Esophagus squamous epithelium (tissue), 5 donors: ENCODE results near the gene HDGFL2. TPM values are rescaled to one million over a fixed set of nuclear protein-coding genes. Genes with fewer than 3 reads are reported as not detected.

Source experiments
- DNase-seq: peaks from one replicate; lab custom pipeline; 2025; lab: John Stamatoyannopoulos, UW
- H3K27ac ChIP-seq, 4 donors: fragments of 200-600 bp; sonication (generic); one replicate each; pipeline ENCODE4 v1.5.1; 2016 to 2019; ENCODE audit warnings: mild to moderate bottlenecking in 1 of 4
- H3K27me3 ChIP-seq, 4 donors: fragments of 200-600 bp; sonication (generic); 1 replicate in 3 of 4; 2 replicates in 1 of 4; pipeline versions ENCODE4 v1.5.1 to v1.6.0; 2017 to 2021; ENCODE audit warnings: antibody characterized with exemption in 1 of 4
- H3K36me3 ChIP-seq, 3 donors: fragments of 200-600 bp; sonication (generic); one replicate each; pipeline ENCODE4 v1.5.1; 2016 to 2019
- H3K4me1 ChIP-seq, 3 donors: fragments of 200-600 bp; sonication (generic); one replicate each; pipeline ENCODE4 v1.5.1; 2017 to 2019
- H3K4me3 ChIP-seq, 4 donors: fragments of 200-600 bp; sonication (generic); 1 replicate in 3 of 4; 2 replicates in 1 of 4; pipeline ENCODE4 v1.5.1; 2016 to 2019; ENCODE audit warnings: mild to moderate bottlenecking in 2 of 4, moderate library complexity in 1 of 4
- H3K9me3 ChIP-seq, 3 donors: fragments of 200-600 bp; sonication (generic); one replicate each; pipeline ENCODE4 v1.5.1; 2016 to 2019
- POLR2A ChIP-seq, 4 donors: fragments of 450-650 bp; IDR thresholded peaks; one replicate each; pipeline ENCODE4 v1.6.1; 2017; ENCODE audit warnings: antibody characterized with exemption in 4 of 4, mild to moderate bottlenecking in 4 of 4, moderate library complexity in 3 of 4
- WGBS, 2 donors: methylation state at CpG; one replicate each; pipeline ENCODE4 v1.1.5; 2018; 5-methylcytosine and 5-hydroxymethylcytosine counted together
- intact Hi-C: fragments of 100-400 bp; cut with DNase I; formaldehyde crosslinking; loops from one replicate; pipeline ENCODE4 v1.15.0; 2022
- total RNA-seq, 4 donors: library from RNA; depleted of rRNA; stranded (reverse); fragments of >200 nt; gene quantifications; one replicate each; pipeline ENCODE4 v1.1.0, GENCODE V29; 2016
- TF ChIP-seq, protein P1 (sequence below), 6 experiments: fragments of 450-650 bp in 4 of 6; fragments of 200-600 bp in 2 of 6; sonication (generic) in 2 of 6; IDR thresholded peaks; one replicate each; pipeline ENCODE4 v1.5.1; 2016 to 2019; ENCODE audit warnings: antibody characterized with exemption in 6 of 6, mild to moderate bottlenecking in 4 of 6, moderate library complexity in 4 of 6
- donor health status: DM: yes; HTN: yes; CAD: no.

Gene HDGFL2
- total RNA-seq, 4 donors from 2014 or later, result 18.4 to 28.8 (median 20.5) TPM

DNA sequence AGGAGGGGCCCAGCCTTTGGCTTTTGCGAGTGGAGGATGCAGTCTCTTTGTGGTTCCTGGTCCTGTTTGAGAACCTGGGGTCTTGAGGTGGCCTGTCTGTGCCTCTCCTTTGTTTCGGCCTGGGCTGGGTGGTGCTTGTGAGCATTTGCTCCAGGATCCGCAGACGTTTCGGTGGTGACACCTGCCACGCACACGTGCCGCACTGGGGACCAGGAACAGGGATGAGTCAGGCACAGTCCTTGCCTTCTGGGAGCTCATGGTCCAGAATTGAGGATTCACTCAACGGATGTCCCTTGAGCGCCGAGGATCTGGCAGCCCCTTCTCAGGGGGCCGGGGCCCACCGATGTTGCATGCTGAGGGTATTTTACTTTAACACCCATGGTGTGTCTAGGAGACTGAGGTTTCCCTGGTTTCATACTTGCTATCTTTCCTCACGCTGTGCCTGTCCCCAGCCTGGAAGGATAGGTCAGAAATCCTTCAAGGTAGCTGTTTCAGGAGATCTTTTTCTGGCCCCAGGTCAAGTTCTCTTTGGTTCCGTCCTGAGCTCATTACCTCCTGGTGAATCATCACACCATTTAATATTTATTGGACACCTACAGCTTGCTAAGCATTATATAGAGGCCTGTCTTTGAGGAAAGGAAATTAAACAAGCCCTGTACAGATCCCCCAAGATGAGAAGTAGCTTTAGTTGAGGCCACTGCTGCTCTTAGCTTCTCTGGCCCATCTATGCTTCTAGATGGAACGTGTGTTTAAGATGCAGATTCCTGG lies 5.1 kb downstream of the HDGFL2 start:
- Histone ChIP-seq H3K9me3 (no peaks in the 10 kb centered on the region), H3K27me3 (no peaks in the 10 kb centered on the region), H3K36me3 (peaks cover 15 to 67% (median 15%) of the 10 kb centered on the region in 3 donors), H3K4me3 (no peak overlapping the region), H3K27ac (no peak overlapping the region), H3K4me1 (peaks cover 19 to 29% (median 21%) of the 10 kb centered on the region in 3 donors)
- TF ChIP-seq, protein P1, sequence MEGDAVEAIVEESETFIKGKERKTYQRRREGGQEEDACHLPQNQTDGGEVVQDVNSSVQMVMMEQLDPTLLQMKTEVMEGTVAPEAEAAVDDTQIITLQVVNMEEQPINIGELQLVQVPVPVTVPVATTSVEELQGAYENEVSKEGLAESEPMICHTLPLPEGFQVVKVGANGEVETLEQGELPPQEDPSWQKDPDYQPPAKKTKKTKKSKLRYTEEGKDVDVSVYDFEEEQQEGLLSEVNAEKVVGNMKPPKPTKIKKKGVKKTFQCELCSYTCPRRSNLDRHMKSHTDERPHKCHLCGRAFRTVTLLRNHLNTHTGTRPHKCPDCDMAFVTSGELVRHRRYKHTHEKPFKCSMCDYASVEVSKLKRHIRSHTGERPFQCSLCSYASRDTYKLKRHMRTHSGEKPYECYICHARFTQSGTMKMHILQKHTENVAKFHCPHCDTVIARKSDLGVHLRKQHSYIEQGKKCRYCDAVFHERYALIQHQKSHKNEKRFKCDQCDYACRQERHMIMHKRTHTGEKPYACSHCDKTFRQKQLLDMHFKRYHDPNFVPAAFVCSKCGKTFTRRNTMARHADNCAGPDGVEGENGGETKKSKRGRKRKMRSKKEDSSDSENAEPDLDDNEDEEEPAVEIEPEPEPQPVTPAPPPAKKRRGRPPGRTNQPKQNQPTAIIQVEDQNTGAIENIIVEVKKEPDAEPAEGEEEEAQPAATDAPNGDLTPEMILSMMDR (IDR thresholded peaks at IDR 0.05), result no peak
- no peak for DNase-seq
- 80 to 85% methylated on average over 7 to 14 of the region's 16 CpGs for WGBS, 2 donors
- intact Hi-C loops, result no loop called here

DNA sequence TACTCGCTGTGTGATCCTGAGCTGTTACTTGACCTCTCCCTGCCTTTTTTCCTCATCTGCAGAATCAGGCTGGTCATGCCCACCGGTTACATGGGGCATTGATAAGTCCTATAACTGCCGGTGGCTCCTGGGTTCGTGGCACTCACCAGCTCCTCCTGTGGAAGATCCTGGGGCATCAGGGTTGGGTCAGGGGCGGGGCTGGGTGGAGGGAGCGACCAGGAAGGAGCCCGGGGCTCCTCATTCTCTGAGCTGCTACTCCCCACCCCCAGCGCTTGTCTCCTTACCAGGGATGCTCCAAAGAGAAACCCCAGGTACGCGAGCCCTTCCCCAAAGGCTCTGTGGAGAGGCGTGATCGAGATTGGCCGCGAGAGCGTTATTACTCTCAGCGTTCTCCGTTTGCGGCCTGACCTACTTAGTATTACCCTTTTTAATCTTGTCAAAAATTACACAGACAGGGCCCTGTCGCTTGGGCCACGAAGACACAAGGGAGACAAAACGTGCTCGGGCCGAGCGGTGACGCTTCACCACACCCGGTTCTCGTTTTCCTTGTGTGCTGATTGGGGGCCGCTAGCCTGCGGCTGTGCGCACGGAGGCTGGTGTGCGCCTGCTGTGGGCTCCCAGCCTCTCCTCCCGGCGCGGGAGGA lies 10.7 kb downstream of the HDGFL2 start:
- 90 to 92% methylated on average over 25 to 28 of the region's 35 CpGs for WGBS, 2 donors
- H3K27ac ChIP-seq, result no peak overlapping the region
- no peaks in the 10 kb centered on the region for H3K27me3 ChIP-seq
- no peak overlapping the region for H3K4me3 ChIP-seq
- intact Hi-C loops, result no loop called here
- no peak for TF ChIP-seq POLR2A (IDR thresholded peaks at IDR 0.05)
- TF ChIP-seq, protein P1 (IDR thresholded peaks at IDR 0.05), result no peak
- no peaks in the 10 kb centered on the region for H3K9me3 ChIP-seq
- H3K4me1 ChIP-seq, result no peaks in the 10 kb centered on the region
- DNase-seq, result no peak
- peaks cover 3 to 82% (median 8%) of the 10 kb centered on the region in 3 donors for H3K36me3 ChIP-seq

DNA sequence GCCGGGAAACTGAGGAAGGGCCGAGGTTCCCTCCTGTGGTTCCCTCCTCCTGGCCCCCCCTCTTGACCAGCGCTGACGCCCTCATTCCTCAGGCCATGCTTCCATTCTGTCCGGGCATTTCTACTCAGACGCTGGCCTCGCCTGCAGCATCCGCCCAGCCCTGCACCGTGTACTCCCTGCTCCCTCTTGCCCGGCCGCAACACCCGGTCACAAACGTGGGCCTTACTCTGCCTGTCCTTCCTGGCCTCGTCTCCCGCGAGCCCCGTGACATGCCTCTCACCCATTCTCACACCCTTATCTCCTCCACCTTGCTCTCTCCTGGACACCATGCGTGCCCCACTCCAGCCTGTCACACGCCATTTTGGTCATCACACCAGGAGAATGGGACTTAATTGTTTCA lies 11.3 kb downstream of the HDGFL2 start:
- H3K36me3 ChIP-seq, result peaks cover 3 to 82% (median 6%) of the 10 kb centered on the region in 3 donors
- no peak for DNase-seq
- TF ChIP-seq, protein P1 (IDR thresholded peaks at IDR 0.05), result no peak
- TF ChIP-seq POLR2A (IDR thresholded peaks at IDR 0.05), result no peak

DNA sequence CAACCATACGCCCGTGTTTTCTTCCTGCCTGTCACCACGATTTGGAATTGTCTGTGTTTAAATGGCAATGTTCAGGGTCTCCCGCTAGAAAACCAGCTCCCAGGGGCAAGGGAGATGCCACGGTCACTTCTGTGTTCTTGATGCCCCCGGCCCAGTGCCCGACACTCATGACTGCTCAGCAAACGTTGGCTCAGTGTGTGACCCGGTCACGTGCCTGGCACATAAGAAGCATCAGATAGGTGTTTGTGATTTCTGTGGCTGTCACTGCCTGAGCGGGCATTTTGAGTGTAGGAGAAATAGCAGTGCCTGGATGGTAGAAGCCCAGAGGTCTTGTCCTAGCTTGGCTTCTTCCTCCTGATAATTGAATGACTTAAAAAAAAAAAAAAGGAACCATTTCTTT lies 15.5 kb downstream of the HDGFL2 start:
- Histone ChIP-seq H3K4me1 (no peaks in the 10 kb centered on the region), H3K27ac (no peak overlapping the region), H3K27me3 (no peaks in the 10 kb centered on the region), H3K9me3 (no peaks in the 10 kb centered on the region), H3K4me3 (no peak overlapping the region), H3K36me3 (peaks cover 4 to 84% (median 9%) of the 10 kb centered on the region in 3 donors)
- no peak for TF ChIP-seq POLR2A (IDR thresholded peaks at IDR 0.05)
- TF ChIP-seq, protein P1 (IDR thresholded peaks at IDR 0.05), result no peak
- intact Hi-C loops, result no loop called here
- WGBS, 2 donors, result 85 to 90% methylated on average over 9 to 10 of the region's 11 CpGs
- no peak for DNase-seq

More for the DNA sequence above, 11.3 kb downstream of the HDGFL2 start:
- intact Hi-C loops, result no loop called here
- Histone ChIP-seq H3K27me3 (no peaks in the 10 kb centered on the region), H3K4me1 (no peaks in the 10 kb centered on the region), H3K27ac (no peak overlapping the region), H3K9me3 (no peaks in the 10 kb centered on the region), H3K4me3 (no peak overlapping the region)
- WGBS, 2 donors, result 88 to 91% methylated on average over 17 to 19 of the region's 19 CpGs

DNA sequence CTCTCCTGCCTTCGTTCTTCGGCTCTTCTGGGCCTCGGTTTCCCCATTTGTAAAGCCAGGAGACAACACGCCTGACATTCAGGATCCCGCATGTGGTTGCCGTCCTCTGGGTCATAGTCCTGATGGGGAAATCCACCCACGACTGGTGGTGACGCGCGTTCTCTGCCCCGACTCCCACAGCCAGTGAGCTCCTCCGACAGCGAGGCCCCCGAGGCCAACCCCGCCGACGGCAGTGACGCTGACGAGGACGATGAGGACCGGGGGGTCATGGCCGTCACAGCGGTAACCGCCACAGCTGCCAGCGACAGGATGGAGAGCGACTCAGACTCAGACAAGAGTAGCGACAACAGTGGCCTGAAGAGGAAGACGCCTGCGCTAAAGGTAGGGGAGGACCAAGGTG lies 16.4 kb downstream of the HDGFL2 start:
- intact Hi-C loops, result no loop called here
- no peaks in the 10 kb centered on the region for H3K9me3 ChIP-seq
- H3K36me3 ChIP-seq, result peaks cover 9 to 78% (median 11%) of the 10 kb centered on the region in 3 donors
- DNase-seq, result no peak
- 91 to 97% methylated on average over 11 to 21 of the region's 29 CpGs for WGBS, 2 donors
- H3K4me1 ChIP-seq, result no peaks in the 10 kb centered on the region
- no peak for TF ChIP-seq POLR2A (IDR thresholded peaks at IDR 0.05)
- TF ChIP-seq, protein P1 (IDR thresholded peaks at IDR 0.05), result no peak
- H3K4me3 ChIP-seq, result no peak overlapping the region
- H3K27ac ChIP-seq, result no peak overlapping the region
- no peaks in the 10 kb centered on the region for H3K27me3 ChIP-seq
